Esophagus squamous epithelium (tissue), 4 donors: Measurements from ENCODE around the gene GPR146.
"Not testable (repeated sequence)": the region's sequence is repeated elsewhere in the genome, so short reads cannot be mapped to it uniquely, and the experiment has no call there.

ENCODE experiments used
- CTCF ChIP-seq, 6 experiments: fragments of 450-650 bp in 4 of 6; fragments of 200-600 bp in 2 of 6; sonication (generic) in 2 of 6; IDR thresholded peaks; one replicate each; pipeline ENCODE4 v1.5.1; 2016 to 2019; ENCODE audit warnings: antibody characterized with exemption in 6 of 6, mild to moderate bottlenecking in 4 of 6, moderate library complexity in 4 of 6
- POLR2A ChIP-seq, 4 donors: fragments of 450-650 bp; IDR thresholded peaks; one replicate each; pipeline ENCODE4 v1.6.1; 2017; ENCODE audit warnings: antibody characterized with exemption in 4 of 4, mild to moderate bottlenecking in 4 of 4, moderate library complexity in 3 of 4

GRCh38 chr7:1002445-1002844, 41.9 kb upstream of the GPR146 start:
- TF ChIP-seq POLR2A, CTCF (IDR thresholded peaks at IDR 0.05): not testable (repeated sequence)
